Activated naive CD8-positive, alpha-beta T cell treated with anti-CD3 and anti-CD28 coated beads for 36 hours (primary cell): ENCODE measurements around the gene LDLRAD4. TPM values are rescaled to one million over a fixed set of nuclear protein-coding genes. Genes with fewer than 3 reads are reported as not detected.

ENCODE experiments used
- DNase-seq: peaks from one replicate; pipeline ENCODE4 v3.0.0; 2021
- H3K27ac Mint-ChIP-seq: one replicate; pipeline ENCODE4 v1.8.0; 2022; ENCODE audit warnings: mild to moderate bottlenecking, moderate library complexity, mixed read lengths
- H3K27me3 Mint-ChIP-seq: one replicate; pipeline ENCODE4 v1.8.0; 2022; ENCODE audit warnings: mild to moderate bottlenecking, mixed read lengths
- H3K36me3 Mint-ChIP-seq: one replicate; pipeline ENCODE4 v1.8.0; 2021; ENCODE audit warnings: mild to moderate bottlenecking, mixed read lengths
- H3K4me1 Mint-ChIP-seq: one replicate; pipeline ENCODE4 v1.8.0; 2021; ENCODE audit warnings: mixed read lengths
- H3K4me3 Mint-ChIP-seq: one replicate; pipeline ENCODE4 v1.8.0; 2022; ENCODE audit warnings: mild to moderate bottlenecking, moderate library complexity, mixed read lengths
- H3K9me3 Mint-ChIP-seq: one replicate; pipeline ENCODE4 v1.8.0; 2022; ENCODE audit warnings: mixed read lengths
- total RNA-seq, 2 experiments: library from RNA; stranded (reverse); gene quantifications; one replicate each; pipeline ENCODE4 v1.2.3, GENCODE V29; 2021

Gene LDLRAD4
- total RNA-seq, 2 experiments from 2014 or later = 27.4 to 27.5 TPM

- Mint-ChIP-seq H3K9me3 (no peaks in the 10 kb centered on the region), H3K4me3 (no peak overlapping the region), H3K27me3 (no peaks in the 10 kb centered on the region), H3K36me3 (peaks cover 4% of the 10 kb centered on the region), H3K27ac (no peak overlapping the region), H3K4me1 (peaks cover 26% of the 10 kb centered on the region)
- DNase-seq = no peak
Observed at GRCh38 chr18:13620818-13621445, 402.4 kb downstream of the LDLRAD4 start.

DNA sequence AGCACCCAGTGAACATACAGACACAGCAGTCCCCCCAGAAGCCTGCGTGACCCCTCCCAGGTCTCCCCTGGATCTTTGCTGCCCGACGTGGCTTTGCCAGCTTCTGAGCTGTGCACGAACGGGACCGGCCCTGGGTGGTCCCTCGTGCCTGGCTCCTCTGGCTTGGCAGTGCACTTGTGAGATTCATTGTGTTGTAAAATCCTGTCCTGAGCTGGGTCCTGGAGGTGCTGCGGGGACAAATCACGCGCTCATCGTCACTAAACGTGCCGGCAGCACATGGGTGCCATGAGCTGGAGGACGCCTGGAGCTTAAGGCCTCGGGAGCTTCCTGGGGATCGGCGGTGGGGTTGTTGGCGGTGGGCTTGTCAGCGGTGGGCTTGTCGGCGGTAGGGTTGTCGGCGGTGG lies 402.9 kb downstream of the LDLRAD4 start:
- peaks cover 22% of the 10 kb centered on the region for H3K4me1 Mint-ChIP-seq
- no peaks in the 10 kb centered on the region for H3K9me3 Mint-ChIP-seq
- no peaks in the 10 kb centered on the region for H3K27me3 Mint-ChIP-seq
- DNase-seq = no peak
- H3K36me3 Mint-ChIP-seq = peaks cover 8% of the 10 kb centered on the region
- no peak overlapping the region for H3K27ac Mint-ChIP-seq
- H3K4me3 Mint-ChIP-seq = no peak overlapping the region

DNA sequence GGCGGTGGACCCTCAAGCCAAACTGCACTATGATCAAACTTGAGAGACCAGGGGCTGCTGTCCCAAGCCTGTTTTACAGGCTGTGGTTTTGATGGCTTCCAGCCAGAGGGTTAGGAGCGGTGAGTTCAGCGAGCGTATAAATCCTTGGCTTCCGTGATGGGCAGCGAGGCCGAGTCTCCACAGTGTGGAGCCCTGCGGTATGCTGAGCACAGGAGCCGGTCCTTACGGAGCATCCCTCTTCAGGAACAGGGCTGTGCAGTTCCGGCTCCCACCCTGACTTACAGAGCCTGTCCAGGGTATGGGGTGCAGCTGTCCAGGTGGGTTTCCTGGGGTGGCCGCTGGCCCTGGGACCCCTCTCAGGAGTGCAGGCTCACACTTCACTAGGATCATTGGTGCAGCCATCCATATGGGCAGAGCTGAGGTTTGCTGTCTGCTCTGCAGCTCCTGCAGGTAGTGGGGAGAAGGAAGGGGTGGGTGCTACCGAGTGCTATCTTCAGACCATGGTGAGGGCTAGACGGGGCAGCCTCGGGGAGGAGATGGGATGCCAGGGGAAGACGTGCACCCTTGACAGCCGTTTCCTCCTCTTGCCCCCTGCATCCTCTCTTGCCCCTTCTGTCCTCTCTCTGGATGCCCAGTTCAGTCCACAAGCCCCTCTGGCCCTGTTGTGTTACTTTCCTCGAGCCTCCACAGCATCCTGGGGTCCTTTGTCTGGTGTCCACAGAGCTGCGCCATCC lies 403.5 kb downstream of the LDLRAD4 start:
- no peaks in the 10 kb centered on the region for H3K27me3 Mint-ChIP-seq
- no peak for DNase-seq
- H3K4me3 Mint-ChIP-seq = no peak overlapping the region
- peaks cover 8% of the 10 kb centered on the region for H3K36me3 Mint-ChIP-seq
- no peaks in the 10 kb centered on the region for H3K9me3 Mint-ChIP-seq
- no peak overlapping the region for H3K27ac Mint-ChIP-seq
- peaks cover 18% of the 10 kb centered on the region for H3K4me1 Mint-ChIP-seq

DNA sequence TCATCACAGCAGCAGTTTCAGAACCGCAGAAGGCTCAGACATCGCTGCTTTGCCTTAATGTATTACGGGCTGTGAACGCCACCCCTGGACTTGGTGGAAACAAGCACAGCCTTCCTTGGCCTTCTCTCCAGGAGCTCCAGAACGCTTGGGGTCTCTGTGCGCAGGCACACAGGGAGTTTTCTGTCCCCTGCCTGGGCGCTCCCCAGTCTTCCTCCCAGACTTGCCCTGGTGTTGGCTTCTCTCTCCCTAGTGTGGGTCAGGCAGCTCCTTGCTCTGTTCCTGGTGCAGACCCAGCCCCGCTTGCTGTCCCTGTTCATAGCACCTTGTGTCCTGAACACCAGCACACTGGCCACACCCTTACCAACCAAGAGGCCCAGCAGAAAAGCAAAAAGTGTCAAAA lies 404.2 kb downstream of the LDLRAD4 start:
- no peak overlapping the region for H3K4me3 Mint-ChIP-seq
- H3K9me3 Mint-ChIP-seq = no peaks in the 10 kb centered on the region
- H3K36me3 Mint-ChIP-seq = peaks cover 8% of the 10 kb centered on the region
- DNase-seq = no peak
- H3K27me3 Mint-ChIP-seq = no peaks in the 10 kb centered on the region
- no peak overlapping the region for H3K27ac Mint-ChIP-seq
- H3K4me1 Mint-ChIP-seq = peaks cover 11% of the 10 kb centered on the region

DNA sequence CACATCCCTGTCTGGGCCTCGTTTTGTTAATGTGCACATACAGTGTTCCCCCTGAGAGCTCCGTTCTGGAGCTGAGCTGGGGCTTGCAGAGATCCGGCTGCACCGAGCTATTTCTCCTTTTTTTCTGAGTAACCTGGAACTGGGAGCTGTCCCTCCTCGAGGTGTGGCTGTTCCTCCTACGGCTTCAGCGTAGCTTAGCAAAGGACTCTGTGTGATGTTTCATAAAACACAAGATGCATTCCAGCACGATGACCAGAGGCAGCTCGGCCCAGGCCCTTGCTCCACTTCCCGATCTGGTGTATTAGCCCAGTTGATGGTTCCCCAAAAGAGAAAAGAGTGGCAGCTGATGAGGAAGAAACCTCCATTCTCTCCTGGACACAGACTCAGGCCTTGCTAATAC lies 404.8 kb downstream of the LDLRAD4 start:
- H3K27me3 Mint-ChIP-seq = no peaks in the 10 kb centered on the region
- no peak for DNase-seq
- H3K36me3 Mint-ChIP-seq = peaks cover 8% of the 10 kb centered on the region
- no peak overlapping the region for H3K4me3 Mint-ChIP-seq
- H3K9me3 Mint-ChIP-seq = no peaks in the 10 kb centered on the region
- H3K27ac Mint-ChIP-seq = no peak overlapping the region
- H3K4me1 Mint-ChIP-seq = peaks cover 9% of the 10 kb centered on the region

DNA sequence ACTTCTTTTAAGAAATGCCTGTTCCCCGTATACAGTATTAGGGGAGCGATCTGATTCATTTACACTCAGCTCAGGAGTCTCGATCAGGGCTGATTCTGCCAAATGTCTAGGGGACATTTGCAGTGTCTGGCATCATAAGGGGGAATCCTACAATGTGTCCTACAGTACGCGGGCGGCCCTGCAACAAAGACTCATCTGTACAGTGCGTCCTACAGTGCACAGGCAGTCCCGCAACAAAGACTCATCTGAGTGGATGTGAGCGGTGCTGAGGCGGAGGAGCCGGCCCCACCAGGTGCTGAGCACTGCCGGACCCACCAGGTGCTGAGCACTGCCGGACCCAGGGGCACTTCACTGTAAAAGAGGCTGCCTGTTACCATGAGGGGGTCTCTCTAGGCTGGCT lies 405.3 kb downstream of the LDLRAD4 start:
- peaks cover 10% of the 10 kb centered on the region for H3K4me1 Mint-ChIP-seq
- H3K27ac Mint-ChIP-seq = no peak overlapping the region
- DNase-seq = no peak
- H3K4me3 Mint-ChIP-seq = no peak overlapping the region
- H3K36me3 Mint-ChIP-seq = peaks cover 8% of the 10 kb centered on the region
- H3K9me3 Mint-ChIP-seq = no peaks in the 10 kb centered on the region
- no peaks in the 10 kb centered on the region for H3K27me3 Mint-ChIP-seq

DNA sequence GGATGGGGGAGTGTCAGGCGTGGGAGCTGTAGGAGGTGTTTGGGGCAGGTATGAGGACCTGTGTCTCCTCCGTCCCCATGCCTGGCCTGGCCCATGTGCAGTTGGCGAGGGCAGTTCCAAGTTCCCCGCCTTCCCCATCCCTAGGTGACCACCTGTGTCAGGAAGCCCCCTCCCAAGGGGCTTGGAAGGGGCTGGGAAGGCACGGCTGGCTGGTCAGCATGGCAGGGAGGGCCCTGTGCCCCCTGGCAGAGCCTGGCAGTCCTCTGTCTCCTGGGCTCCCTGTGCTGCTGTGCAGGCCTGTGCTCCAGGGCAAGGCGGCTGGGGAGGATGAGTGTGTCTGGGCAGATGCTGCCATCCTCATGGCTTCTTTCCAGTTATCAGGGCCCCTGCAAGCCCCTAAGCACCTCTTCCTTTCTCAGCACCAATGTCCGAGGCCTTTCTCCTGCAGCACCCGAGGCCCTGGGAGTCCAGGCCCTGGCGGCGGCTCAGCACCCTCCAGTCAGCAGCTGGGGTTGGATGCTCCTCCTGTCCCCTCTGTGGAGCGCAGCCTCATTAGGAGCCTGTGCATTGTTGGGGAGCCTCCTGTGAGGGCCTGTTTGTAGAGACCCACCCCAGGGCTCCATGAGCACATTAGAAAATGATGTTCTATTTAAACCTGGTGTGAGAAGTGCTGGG lies 406.1 kb downstream of the LDLRAD4 start:
- H3K4me3 Mint-ChIP-seq = no peak overlapping the region
- no peaks in the 10 kb centered on the region for H3K27me3 Mint-ChIP-seq
- no peak overlapping the region for H3K27ac Mint-ChIP-seq
- no peak for DNase-seq
- peaks cover 8% of the 10 kb centered on the region for H3K36me3 Mint-ChIP-seq
- H3K4me1 Mint-ChIP-seq = peaks cover 14% of the 10 kb centered on the region
- no peaks in the 10 kb centered on the region for H3K9me3 Mint-ChIP-seq

DNA sequence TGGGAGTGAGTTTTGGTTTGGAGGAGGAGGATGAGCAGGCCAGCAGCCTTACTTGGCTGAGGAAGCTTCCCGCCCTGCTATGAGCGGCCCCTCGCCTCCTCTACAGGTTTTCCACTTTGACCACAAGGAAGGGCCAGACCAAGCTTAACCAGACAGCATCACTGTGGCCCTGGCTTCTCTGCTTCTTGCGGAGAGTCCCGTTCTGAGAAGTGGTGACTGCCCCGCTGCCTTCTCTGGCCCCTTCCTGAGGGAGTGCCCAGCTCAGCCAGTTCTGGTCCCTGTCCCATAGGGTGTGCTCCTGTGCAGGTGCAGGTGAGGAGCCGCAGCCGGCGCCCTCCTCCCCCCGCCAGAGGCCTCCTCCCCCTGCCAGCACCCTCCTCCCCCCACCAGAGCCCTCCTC lies 406.8 kb downstream of the LDLRAD4 start:
- Mint-ChIP-seq H3K4me1 (peaks cover 17% of the 10 kb centered on the region), H3K4me3 (no peak overlapping the region), H3K27me3 (no peaks in the 10 kb centered on the region), H3K9me3 (no peaks in the 10 kb centered on the region), H3K27ac (no peak overlapping the region), H3K36me3 (peaks cover 8% of the 10 kb centered on the region)
- no peak for DNase-seq

GRCh38 chr18:13625843-13626543 lies 407.4 kb downstream of the LDLRAD4 start:
- H3K36me3 Mint-ChIP-seq = peaks cover 8% of the 10 kb centered on the region
- H3K9me3 Mint-ChIP-seq = no peaks in the 10 kb centered on the region
- H3K4me1 Mint-ChIP-seq = peaks cover 17% of the 10 kb centered on the region
- H3K27ac Mint-ChIP-seq = no peak overlapping the region
- no peaks in the 10 kb centered on the region for H3K27me3 Mint-ChIP-seq
- H3K4me3 Mint-ChIP-seq = no peak overlapping the region
- DNase-seq = no peak

GRCh38 chr18:13626544-13626908 lies 408.0 kb downstream of the LDLRAD4 start:
- no peak overlapping the region for H3K4me3 Mint-ChIP-seq
- H3K36me3 Mint-ChIP-seq = peaks cover 8% of the 10 kb centered on the region
- H3K27ac Mint-ChIP-seq = no peak overlapping the region

DNA sequence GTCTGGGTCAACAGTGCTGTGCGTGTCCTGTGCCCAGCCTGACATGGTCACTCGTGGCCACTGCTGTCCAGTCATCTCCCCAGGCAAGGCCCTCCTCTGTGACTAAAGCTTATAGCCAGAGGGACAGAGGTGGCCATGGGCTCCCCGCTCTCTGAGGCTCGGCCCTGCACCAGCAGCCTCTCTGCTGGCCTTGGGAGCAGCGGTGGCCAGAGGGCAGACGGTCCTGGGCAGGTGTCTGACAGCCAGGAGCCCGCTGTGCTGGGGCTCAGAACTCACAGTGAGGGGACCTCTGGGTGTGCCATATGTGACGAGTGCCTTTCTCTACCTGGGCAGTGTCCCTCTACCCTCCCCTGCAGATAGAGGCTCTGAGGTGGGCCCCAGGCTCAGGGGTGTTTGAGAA lies 409.1 kb downstream of the LDLRAD4 start:
- DNase-seq = no peak
- Mint-ChIP-seq H3K36me3 (peaks cover 9% of the 10 kb centered on the region), H3K4me1 (peaks cover 17% of the 10 kb centered on the region), H3K9me3 (no peaks in the 10 kb centered on the region), H3K27me3 (no peaks in the 10 kb centered on the region), H3K27ac (no peak overlapping the region), H3K4me3 (no peak overlapping the region)

More at GRCh38 chr18:13626544-13626908, 408.0 kb downstream of the LDLRAD4 start:
- Mint-ChIP-seq H3K27me3 (no peaks in the 10 kb centered on the region), H3K4me1 (peaks cover 17% of the 10 kb centered on the region), H3K9me3 (no peaks in the 10 kb centered on the region)
- no peak for DNase-seq

- H3K36me3 Mint-ChIP-seq = peaks cover 8% of the 10 kb centered on the region
- no peak overlapping the region for H3K4me3 Mint-ChIP-seq
- H3K9me3 Mint-ChIP-seq = no peaks in the 10 kb centered on the region
- DNase-seq = no peak
- H3K4me1 Mint-ChIP-seq = peaks cover 17% of the 10 kb centered on the region
- H3K27me3 Mint-ChIP-seq = no peaks in the 10 kb centered on the region
- no peak overlapping the region for H3K27ac Mint-ChIP-seq
Observed at GRCh38 chr18:13628211-13628610, 409.7 kb downstream of the LDLRAD4 start.

DNA sequence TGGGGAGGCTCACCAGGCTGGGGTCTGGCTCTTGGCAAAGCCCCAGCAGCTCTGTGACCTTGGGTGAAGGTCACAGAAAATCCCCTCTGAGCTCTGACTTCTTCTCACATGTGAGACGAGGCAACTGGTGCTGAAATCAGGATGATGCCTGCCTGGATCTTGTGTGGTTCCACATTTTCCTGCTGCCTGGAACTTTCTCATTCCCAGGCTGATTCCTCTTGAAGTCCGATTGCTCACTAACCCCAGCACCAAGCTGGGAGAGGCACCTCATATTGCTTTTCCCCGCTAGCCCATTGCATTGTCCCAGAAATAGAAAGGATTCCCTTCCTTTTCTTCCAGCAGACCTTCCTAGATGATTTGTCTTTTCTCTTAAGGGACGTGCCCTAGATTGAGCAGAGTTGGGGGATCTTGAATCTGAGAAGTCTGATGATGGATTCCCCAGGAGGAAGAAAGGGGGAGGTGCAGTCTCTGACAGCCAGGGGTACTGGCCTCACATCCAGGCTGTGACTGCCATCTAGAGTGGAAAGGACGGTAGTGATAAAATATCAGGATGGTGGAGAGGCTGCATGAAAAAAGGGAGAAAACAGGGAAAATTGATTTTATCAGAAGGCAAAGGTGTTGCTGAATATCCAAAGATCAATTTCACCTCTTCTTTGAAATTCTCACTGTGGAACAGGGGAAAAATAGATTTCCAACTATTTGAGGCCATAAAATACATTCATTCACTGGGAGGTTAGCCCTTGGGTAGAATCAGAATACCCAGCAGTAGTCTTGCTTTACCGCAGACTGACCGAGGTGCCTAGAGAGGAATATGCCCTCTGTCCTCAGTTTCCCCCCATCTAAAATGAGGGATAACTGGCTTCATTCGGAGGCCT lies 411.5 kb downstream of the LDLRAD4 start:
- Mint-ChIP-seq H3K27me3 (no peaks in the 10 kb centered on the region), H3K36me3 (peaks cover 5% of the 10 kb centered on the region), H3K27ac (peak overlapping the region; percentile 11), H3K9me3 (no peaks in the 10 kb centered on the region), H3K4me3 (no peak overlapping the region), H3K4me1 (peaks cover 17% of the 10 kb centered on the region)
- DNase-seq = peak; percentile 56

DNA sequence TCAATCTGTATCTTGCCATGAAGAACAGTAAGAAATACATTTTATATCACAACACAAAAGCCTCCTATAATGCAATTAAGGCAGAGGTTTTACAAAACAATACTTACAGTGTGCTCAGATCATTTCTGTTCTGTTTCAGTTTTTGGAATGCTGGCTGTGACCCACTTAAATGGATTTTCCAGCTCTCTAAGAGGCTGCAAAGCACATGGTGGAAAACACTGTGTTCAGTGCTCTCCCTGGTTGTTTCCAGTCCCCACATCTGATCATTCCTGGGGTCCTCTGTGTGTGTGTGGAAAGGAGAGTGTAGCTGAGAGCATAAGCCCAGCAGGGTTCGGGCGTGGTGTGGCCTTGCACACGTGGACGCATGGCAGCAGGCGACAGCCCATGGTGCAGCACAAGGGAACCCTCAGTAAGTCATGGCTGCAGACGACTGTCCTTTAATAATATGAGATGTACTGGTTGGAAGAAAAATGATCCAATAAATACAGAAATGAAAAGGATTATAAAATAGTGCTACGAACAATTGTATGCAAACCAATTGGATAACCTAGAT lies 412.2 kb downstream of the LDLRAD4 start:
- Mint-ChIP-seq H3K4me3 (no peak overlapping the region), H3K9me3 (no peaks in the 10 kb centered on the region), H3K4me1 (peaks cover 17% of the 10 kb centered on the region), H3K27me3 (no peaks in the 10 kb centered on the region), H3K27ac (no peak overlapping the region), H3K36me3 (peaks cover 5% of the 10 kb centered on the region)
- no peak for DNase-seq
